Subcutaneous abdominal adipose tissue (tissue), 5 donors: ENCODE measurements around the gene NFKBIB.
"Not testable (repeated sequence)": the region's sequence is repeated elsewhere in the genome, so short reads cannot be mapped to it uniquely, and the experiment has no call there.

ENCODE experiments used
- H3K27ac ChIP-seq: one replicate; pipeline ENCODE4 v1.7.0; 2013; ENCODE audit warnings: low read depth, mild to moderate bottlenecking, inconsistent platforms, low read length, moderate library complexity
- H3K27me3 ChIP-seq, 5 donors: one replicate each; pipeline ENCODE4 v1.7.0; 2013; ENCODE audit warnings: low read length in 5 of 5, inconsistent platforms in 1 of 5; ENCODE audit not compliant: control insufficient read depth in 5 of 5, insufficient read depth in 4 of 5
- H3K36me3 ChIP-seq, 5 donors: one replicate each; pipeline ENCODE4 v1.7.0; 2013; ENCODE audit warnings: low read length in 5 of 5; ENCODE audit not compliant: control insufficient read depth in 5 of 5, insufficient read depth in 5 of 5
- H3K4me1 ChIP-seq, 5 donors: one replicate each; pipeline ENCODE4 v1.7.0; 2013; ENCODE audit warnings: low read length in 5 of 5, mild to moderate bottlenecking in 3 of 5, moderate library complexity in 1 of 5; ENCODE audit not compliant: control insufficient read depth in 5 of 5, insufficient read depth in 5 of 5
- H3K4me3 ChIP-seq, 5 donors: one replicate each; pipeline ENCODE4 v1.7.0; 2013; ENCODE audit warnings: low read length in 5 of 5, low read depth in 1 of 5
- H3K9ac ChIP-seq, 5 donors: one replicate each; pipeline ENCODE4 v1.7.0; 2013; ENCODE audit warnings: low read length in 5 of 5, mild to moderate bottlenecking in 4 of 5, moderate library complexity in 3 of 5
- H3K9me3 ChIP-seq, 5 donors: one replicate each; pipeline ENCODE4 v1.7.0; 2013; ENCODE audit warnings: low read length in 5 of 5; ENCODE audit not compliant: control insufficient read depth in 5 of 5
- donor health status: healthy.
- donor health status: healthy.
- donor health status: healthy.
- donor health status: healthy.
- donor health status: healthy.

NFKBIB gene

GRCh38 chr19:38875656-38876395, 23.9 kb upstream of the NFKBIB start:
- Histone ChIP-seq H3K9me3 (no peaks in the 10 kb centered on the region), H3K36me3 (peaks cover 0 to 19% (median 13%) of the 10 kb centered on the region in 5 donors), H3K27me3 (no peaks in the 10 kb centered on the region), H3K4me3 (no peak overlapping the region), H3K9ac (no peak overlapping the region), H3K4me1 (peaks cover 0 to 25% (median 12%) of the 10 kb centered on the region in 5 donors), H3K27ac (no peak overlapping the region)

GRCh38 chr19:38877781-38878574, 21.8 kb upstream of the NFKBIB start, which contains the start of gene RINL:
RINL (minus strand) TSS chr19:38878275; CDS start chr19:38876742, 1,533 bp downstream.
- peak within 1 kb of the TSS in 3 of 5 donors; percentile 11 to 24 (median 22) for H3K4me3 ChIP-seq
- H3K36me3 ChIP-seq: peaks cover 0 to 38% (median 24%) of the 10 kb centered on the region in 5 donors
- H3K4me1 ChIP-seq: peaks cover 0 to 25% (median 12%) of the 10 kb centered on the region in 5 donors
- H3K9me3 ChIP-seq: no peaks in the 10 kb centered on the region
- peak within 1 kb of the TSS in 4 of 5 donors; percentile 48 to 67 (median 58) for H3K9ac ChIP-seq
- no peaks in the 10 kb centered on the region for H3K27me3 ChIP-seq
- peak within 1 kb of the TSS; percentile 41 for H3K27ac ChIP-seq

GRCh38 chr19:38878575-38879399, 21.0 kb upstream of the NFKBIB start:
- Histone ChIP-seq H3K4me1 (peaks cover 0 to 25% (median 12%) of the 10 kb centered on the region in 5 donors), H3K9ac (peak overlapping the region in 4 of 5 donors; percentile 48 to 67 (median 58)), H3K9me3 (no peaks in the 10 kb centered on the region), H3K36me3 (peaks cover 0 to 45% (median 30%) of the 10 kb centered on the region in 5 donors), H3K27ac (peak overlapping the region; percentile 41), H3K4me3 (no peak overlapping the region), H3K27me3 (no peaks in the 10 kb centered on the region)

GRCh38 chr19:38879400-38879751, 20.4 kb upstream of the NFKBIB start:
- Histone ChIP-seq H3K4me1 (peaks cover 0 to 25% (median 12%) of the 10 kb centered on the region in 5 donors), H3K36me3 (peaks cover 0 to 46% (median 32%) of the 10 kb centered on the region in 5 donors), H3K4me3 (no peak overlapping the region), H3K27me3 (no peaks in the 10 kb centered on the region), H3K9me3 (no peaks in the 10 kb centered on the region), H3K27ac (no peak overlapping the region), H3K9ac (no peak overlapping the region)

- Histone ChIP-seq H3K9me3 (no peaks in the 10 kb centered on the region), H3K4me3 (no peak overlapping the region), H3K9ac (no peak overlapping the region), H3K4me1 (peaks cover 0 to 25% (median 12%) of the 10 kb centered on the region in 5 donors), H3K36me3 (peaks cover 0 to 46% (median 32%) of the 10 kb centered on the region in 5 donors), H3K27ac (no peak overlapping the region), H3K27me3 (no peaks in the 10 kb centered on the region)
Measured at GRCh38 chr19:38880076-38880881, 19.5 kb upstream of the NFKBIB start.

- peaks cover 0 to 49% (median 35%) of the 10 kb centered on the region in 5 donors for H3K36me3 ChIP-seq
- H3K4me1 ChIP-seq: peaks cover 0 to 25% (median 12%) of the 10 kb centered on the region in 5 donors
- no peak overlapping the region for H3K4me3 ChIP-seq
- no peak overlapping the region for H3K9ac ChIP-seq
- no peak overlapping the region for H3K27ac ChIP-seq
- no peaks in the 10 kb centered on the region for H3K9me3 ChIP-seq
- no peaks in the 10 kb centered on the region for H3K27me3 ChIP-seq
Measured at GRCh38 chr19:38880882-38881609, 18.7 kb upstream of the NFKBIB start.

GRCh38 chr19:38883286-38883685, 16.5 kb upstream of the NFKBIB start:
- Histone ChIP-seq H3K4me1 (peaks cover 0 to 10% (median 4%) of the 10 kb centered on the region in 5 donors), H3K27ac (no peak overlapping the region), H3K27me3 (no peaks in the 10 kb centered on the region), H3K4me3 (no peak overlapping the region), H3K36me3 (peaks cover 0 to 59% (median 44%) of the 10 kb centered on the region in 5 donors), H3K9me3 (no peaks in the 10 kb centered on the region), H3K9ac (no peak overlapping the region)

GRCh38 chr19:38884691-38885090, 15.1 kb upstream of the NFKBIB start:
- H3K4me3 ChIP-seq, H3K27ac ChIP-seq, H3K4me1 ChIP-seq, H3K9me3 ChIP-seq, H3K9ac ChIP-seq, H3K27me3 ChIP-seq: not testable (repeated sequence)
- H3K36me3 ChIP-seq: peaks cover 0 to 64% (median 53%) of the 10 kb centered on the region in 5 donors
